ENCODE results near the gene SCN8A. TPM values are rescaled to one million over a fixed set of nuclear protein-coding genes. Genes with fewer than 3 reads are reported as not detected.

The SCN8A gene
- total RNA-seq, 1 donor from 2014 or later, result 5.0 TPM

GRCh38 chr12:51689983-51690382, 99.0 kb downstream of the SCN8A start:
- H3K9me3 Mint-ChIP-seq (ENCODE audit: unreplicated experiment), result no peaks in the 10 kb centered on the region
- peaks cover 27% of the 10 kb centered on the region for H3K4me1 Mint-ChIP-seq (ENCODE audit: unreplicated experiment)
- H3K27ac Mint-ChIP-seq (ENCODE audit: unreplicated experiment), result no peak overlapping the region
- no peak for DNase-seq (ENCODE audit: low spot score)
- no peaks in the 10 kb centered on the region for H3K27me3 Mint-ChIP-seq (ENCODE audit: unreplicated experiment)
- TF ChIP-seq, protein P1, sequence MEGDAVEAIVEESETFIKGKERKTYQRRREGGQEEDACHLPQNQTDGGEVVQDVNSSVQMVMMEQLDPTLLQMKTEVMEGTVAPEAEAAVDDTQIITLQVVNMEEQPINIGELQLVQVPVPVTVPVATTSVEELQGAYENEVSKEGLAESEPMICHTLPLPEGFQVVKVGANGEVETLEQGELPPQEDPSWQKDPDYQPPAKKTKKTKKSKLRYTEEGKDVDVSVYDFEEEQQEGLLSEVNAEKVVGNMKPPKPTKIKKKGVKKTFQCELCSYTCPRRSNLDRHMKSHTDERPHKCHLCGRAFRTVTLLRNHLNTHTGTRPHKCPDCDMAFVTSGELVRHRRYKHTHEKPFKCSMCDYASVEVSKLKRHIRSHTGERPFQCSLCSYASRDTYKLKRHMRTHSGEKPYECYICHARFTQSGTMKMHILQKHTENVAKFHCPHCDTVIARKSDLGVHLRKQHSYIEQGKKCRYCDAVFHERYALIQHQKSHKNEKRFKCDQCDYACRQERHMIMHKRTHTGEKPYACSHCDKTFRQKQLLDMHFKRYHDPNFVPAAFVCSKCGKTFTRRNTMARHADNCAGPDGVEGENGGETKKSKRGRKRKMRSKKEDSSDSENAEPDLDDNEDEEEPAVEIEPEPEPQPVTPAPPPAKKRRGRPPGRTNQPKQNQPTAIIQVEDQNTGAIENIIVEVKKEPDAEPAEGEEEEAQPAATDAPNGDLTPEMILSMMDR (IDR thresholded peaks at IDR 0.05; ENCODE audit: unreplicated experiment), result no peak
- H3K36me3 Mint-ChIP-seq (ENCODE audit: low read depth, unreplicated experiment), result no peaks in the 10 kb centered on the region
- H3K4me3 Mint-ChIP-seq (ENCODE audit: unreplicated experiment), result no peak overlapping the region

GRCh38 chr12:51692016-51692415, 101.0 kb downstream of the SCN8A start:
- Mint-ChIP-seq H3K4me3 (ENCODE audit: unreplicated experiment) (no peak overlapping the region), H3K27ac (ENCODE audit: unreplicated experiment) (no peak overlapping the region), H3K9me3 (ENCODE audit: unreplicated experiment) (no peaks in the 10 kb centered on the region), H3K4me1 (ENCODE audit: unreplicated experiment) (peaks cover 20% of the 10 kb centered on the region), H3K27me3 (ENCODE audit: unreplicated experiment) (no peaks in the 10 kb centered on the region), H3K36me3 (ENCODE audit: low read depth, unreplicated experiment) (no peaks in the 10 kb centered on the region)
- DNase-seq (ENCODE audit: low spot score), result no peak
- TF ChIP-seq, protein P1 (IDR thresholded peaks at IDR 0.05; ENCODE audit: unreplicated experiment), result no peak

GRCh38 chr12:51693569-51693968, 102.5 kb downstream of the SCN8A start:
- TF ChIP-seq, protein P1 (IDR thresholded peaks at IDR 0.05; ENCODE audit: unreplicated experiment), result no peak
- Mint-ChIP-seq H3K4me1 (ENCODE audit: unreplicated experiment) (peaks cover 17% of the 10 kb centered on the region), H3K4me3 (ENCODE audit: unreplicated experiment) (no peak overlapping the region), H3K36me3 (ENCODE audit: low read depth, unreplicated experiment) (no peaks in the 10 kb centered on the region), H3K9me3 (ENCODE audit: unreplicated experiment) (no peaks in the 10 kb centered on the region), H3K27ac (ENCODE audit: unreplicated experiment) (no peak overlapping the region), H3K27me3 (ENCODE audit: unreplicated experiment) (no peaks in the 10 kb centered on the region)
- DNase-seq (ENCODE audit: low spot score), result no peak

- Mint-ChIP-seq H3K4me1 (ENCODE audit: unreplicated experiment) (peaks cover 17% of the 10 kb centered on the region), H3K27ac (ENCODE audit: unreplicated experiment) (no peak overlapping the region)
- DNase-seq (ENCODE audit: low spot score), result no peak
These were observed 103.1 kb downstream of the SCN8A start for GRCh38 chr12:51694146-51694545.

DNA sequence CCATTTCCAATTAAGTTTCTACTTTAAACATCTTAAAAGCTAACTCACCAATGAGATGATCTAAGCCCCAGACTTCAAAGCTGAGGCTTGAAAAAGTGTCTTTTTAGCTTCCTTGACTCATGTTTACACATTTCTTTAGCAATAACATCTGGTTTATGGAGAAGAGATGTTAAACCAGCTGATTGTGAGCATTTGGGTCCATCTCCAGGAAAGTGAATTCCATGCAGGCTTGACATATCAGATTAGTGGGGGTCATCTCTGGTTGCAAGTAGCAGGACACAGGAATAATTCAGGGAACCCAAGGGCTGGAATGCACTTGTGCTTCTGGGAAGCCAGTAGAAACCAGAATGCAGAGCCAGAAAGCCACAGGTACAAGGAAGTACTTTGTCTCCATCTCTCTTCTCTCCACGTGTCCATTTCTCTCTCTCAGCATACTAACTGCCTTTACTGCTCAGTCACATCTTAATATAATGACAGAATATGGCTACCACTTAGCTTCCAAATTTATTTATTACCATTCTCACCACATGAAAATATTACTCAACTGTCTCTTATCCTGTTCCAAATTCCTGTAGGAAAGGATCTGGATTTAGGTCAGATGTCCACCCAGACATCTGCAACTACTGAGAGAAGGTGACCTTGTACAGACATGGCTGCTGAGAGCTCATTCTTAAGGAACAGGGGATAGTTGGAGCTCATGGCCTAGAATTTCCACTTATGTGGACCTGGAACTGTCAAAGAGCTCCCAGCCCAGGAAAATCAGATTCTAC, 104.4 kb downstream of the SCN8A start:
- DNase-seq (ENCODE audit: low spot score), result no peak
- no peaks in the 10 kb centered on the region for H3K9me3 Mint-ChIP-seq (ENCODE audit: unreplicated experiment)
- TF ChIP-seq, protein P1 (IDR thresholded peaks at IDR 0.05; ENCODE audit: unreplicated experiment), result no peak

More at GRCh38 chr12:51694146-51694545, 103.1 kb downstream of the SCN8A start:
- Mint-ChIP-seq H3K9me3 (ENCODE audit: unreplicated experiment) (no peaks in the 10 kb centered on the region), H3K4me3 (ENCODE audit: unreplicated experiment) (no peak overlapping the region), H3K27me3 (ENCODE audit: unreplicated experiment) (no peaks in the 10 kb centered on the region), H3K36me3 (ENCODE audit: low read depth, unreplicated experiment) (no peaks in the 10 kb centered on the region)
- TF ChIP-seq, protein P1 (IDR thresholded peaks at IDR 0.05; ENCODE audit: unreplicated experiment), result no peak

More for the DNA sequence above, 104.4 kb downstream of the SCN8A start:
- no peak overlapping the region for H3K4me3 Mint-ChIP-seq (ENCODE audit: unreplicated experiment)
- no peak overlapping the region for H3K27ac Mint-ChIP-seq (ENCODE audit: unreplicated experiment)
- H3K36me3 Mint-ChIP-seq (ENCODE audit: low read depth, unreplicated experiment), result no peaks in the 10 kb centered on the region
- H3K4me1 Mint-ChIP-seq (ENCODE audit: unreplicated experiment), result peaks cover 17% of the 10 kb centered on the region
- no peaks in the 10 kb centered on the region for H3K27me3 Mint-ChIP-seq (ENCODE audit: unreplicated experiment)
